ENCODE data around the gene ALDH1L2. TPM values are rescaled to one million over a fixed set of nuclear protein-coding genes. Genes with fewer than 3 reads are reported as not detected.

Gene ALDH1L2
- total RNA-seq, 2 donors from 2014 or later = 1.2 to 3.1 TPM

DNA sequence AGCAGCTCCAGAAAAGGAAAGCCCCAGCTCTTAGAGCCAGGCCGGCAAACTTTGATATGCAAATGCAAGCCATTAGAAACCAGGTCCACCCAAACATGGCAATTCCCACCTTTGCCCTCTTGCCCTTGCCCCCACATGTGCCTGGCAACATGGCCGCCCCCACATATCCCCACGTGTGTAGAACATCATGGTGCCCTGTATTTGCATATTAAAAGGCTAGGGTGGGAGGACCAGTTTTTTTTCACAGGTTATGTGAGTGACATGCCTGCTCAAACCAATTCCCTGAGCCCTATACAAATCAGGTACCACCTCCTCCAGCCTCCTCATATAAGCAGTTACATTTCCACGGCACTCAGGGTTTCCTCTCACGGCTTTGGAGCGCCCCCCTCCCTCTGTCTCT lies 6.1 kb upstream of the ALDH1L2 start:
- no peak for ATAC-seq
- DNase-seq = no peak
- intact Hi-C loops (cut with DNase I, micrococcal nuclease) = no loop called here

DNA sequence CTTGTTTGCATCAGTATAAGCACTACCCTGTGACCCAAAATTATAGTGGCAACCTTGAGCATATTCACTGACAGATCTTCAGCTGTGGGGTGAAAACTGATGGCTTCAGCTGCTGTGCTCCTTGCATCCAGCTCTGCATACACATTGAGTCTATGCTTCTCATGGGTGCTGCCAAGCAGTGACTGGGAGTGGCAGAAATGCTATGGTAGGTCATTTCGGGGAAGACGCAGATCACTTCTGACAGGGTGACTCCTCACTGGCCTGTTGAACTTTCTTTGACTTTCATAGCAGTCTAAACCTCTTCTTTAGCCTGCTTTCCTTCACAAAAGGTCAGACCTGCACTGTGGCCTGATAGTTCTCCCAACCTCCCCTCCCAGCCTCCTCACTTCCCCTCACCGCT lies 5.6 kb upstream of the ALDH1L2 start:
- intact Hi-C loops (cut with DNase I, micrococcal nuclease) = no loop called here
- no peak for DNase-seq
- no peak for ATAC-seq

DNA sequence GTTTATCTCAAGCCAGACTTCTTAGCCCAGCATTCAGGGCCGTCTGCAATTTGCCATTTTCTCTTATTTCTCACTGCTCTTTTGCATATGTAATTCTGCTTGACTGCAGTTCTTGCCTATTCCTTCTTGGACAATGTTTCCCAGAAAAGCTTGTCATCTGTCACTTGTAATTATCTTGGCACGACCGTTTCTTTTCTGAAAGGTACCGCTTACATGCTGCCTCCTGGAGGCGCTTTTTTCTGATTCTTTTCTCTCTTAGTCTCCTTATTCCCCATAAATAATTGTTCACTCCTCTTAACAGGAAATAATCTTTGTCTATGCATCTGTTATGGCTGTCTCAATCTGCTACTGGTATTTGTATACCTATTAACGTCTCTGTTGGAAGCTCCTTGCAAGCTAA lies 1.2 kb upstream of the ALDH1L2 start:
- no peak for DNase-seq
- intact Hi-C loops (cut with DNase I, micrococcal nuclease) = no loop called here
- ATAC-seq = no peak

DNA sequence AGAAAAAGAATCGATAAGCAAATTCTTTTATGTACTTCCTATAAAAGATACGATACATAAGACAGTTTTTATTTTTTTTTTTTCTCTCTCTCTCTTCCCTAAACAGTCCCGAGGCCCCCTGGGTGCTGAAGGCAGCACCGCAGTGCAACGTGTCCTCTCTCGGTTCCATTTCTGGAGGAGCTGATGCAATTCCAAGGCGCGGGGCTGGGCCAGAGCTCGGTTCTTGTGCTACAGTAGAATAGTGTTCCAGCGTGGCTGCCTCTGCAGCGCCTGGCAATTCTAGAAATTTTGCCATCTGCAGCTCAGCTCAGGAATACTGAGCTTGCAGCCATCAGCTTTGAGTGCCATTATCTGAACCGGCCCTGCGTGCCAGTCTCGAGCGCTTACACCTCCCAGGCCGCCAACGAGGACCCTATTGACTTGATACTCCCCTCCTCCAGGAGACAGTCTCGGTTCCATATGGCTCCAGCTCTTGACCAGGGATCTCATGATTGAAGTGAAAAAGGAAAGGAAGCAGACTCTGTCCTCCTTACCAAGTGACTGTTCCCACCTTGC lies 630 bp downstream of the ALDH1L2 start:
- peak; percentile 43 to 56 for DNase-seq
- peak; percentile 7 for ATAC-seq
- intact Hi-C loops (cut with DNase I, micrococcal nuclease) = no loop called here

DNA sequence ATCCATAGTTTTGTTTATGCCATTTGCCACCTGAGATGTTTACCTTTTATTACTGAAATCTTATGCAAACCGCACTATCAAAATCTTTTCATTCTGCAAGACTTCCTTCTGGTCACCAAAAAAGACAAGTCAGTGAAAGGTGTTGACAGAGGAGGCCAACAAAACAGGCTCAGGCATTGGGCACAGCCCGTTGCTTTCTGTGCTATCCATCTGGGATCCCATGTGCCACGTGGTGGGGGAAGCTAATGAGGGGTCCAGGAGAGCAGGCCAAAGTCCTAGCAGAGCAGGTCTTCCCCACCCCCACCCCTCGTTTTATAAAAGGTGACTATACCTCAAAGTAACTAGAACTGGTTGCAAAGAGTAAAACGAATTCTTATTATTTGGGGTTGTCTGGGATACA lies 1.2 kb downstream of the ALDH1L2 start:
- intact Hi-C loops (cut with DNase I, micrococcal nuclease) = no loop called here
- no peak for DNase-seq
- ATAC-seq = no peak

DNA sequence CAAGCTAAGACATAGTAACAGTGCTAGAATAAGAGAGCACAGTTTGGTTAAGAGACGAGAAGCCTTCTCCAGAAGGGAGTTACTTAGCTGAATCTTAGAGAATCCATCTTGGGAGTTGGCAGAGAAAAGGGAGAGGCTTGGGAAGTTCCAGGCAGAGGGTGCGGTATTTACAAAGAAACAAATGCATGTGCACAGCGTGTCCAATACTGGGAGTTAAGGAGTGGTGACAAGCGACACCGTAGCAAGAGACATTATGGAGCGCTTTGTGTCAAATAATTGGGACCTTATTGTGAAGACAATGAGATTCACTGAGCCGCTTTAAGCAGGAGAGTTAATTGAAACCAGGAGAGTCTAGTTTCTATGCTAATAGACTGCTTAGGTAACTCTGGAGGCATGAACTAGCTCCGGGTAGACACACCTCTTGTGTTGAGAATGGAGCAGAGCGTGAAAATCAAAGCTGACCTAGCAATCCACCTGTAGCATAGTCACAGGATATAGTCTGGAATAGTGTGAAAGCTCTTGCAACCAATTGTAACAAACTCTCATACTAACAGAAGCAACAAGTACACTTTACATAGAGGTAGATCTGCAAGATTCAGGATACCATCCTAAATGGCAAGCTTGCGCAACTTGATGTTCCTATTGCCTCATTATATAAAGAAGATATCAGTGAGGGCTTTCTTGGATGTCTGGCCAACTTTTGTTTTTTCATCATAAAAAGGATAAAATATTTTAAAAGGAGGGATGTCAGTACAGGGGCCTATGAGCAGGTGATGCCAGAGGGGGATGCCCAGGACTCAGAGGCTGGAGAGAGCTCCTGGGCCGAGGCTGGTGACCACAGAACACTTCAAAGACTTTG lies 5.3 kb downstream of the ALDH1L2 start:
- DNase-seq = no peak
- peak; percentile 69 for ATAC-seq
- intact Hi-C loops (cut with DNase I, micrococcal nuclease) = no loop called here

DNA sequence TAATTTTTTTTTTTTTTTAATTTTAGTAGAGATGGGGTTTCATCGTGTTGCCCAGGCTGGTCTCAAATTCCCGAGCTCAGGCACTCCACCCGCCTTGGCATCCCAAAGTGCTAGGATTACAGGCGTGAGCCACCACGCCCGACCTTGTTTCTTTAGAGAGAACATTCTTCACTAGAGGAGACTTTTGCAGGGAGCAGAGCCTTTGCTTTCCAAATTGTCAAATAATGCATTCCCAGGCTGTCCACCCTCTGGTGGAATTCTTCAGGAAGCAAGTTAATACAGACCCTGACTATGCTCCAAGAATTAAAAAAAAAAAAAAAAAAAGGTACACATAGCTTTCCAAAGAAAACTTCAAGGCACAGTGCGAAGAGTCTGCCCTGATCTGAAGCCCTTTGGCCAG lies 6.8 kb downstream of the ALDH1L2 start:
- no peak for ATAC-seq
- intact Hi-C loops (cut with DNase I, micrococcal nuclease) = no loop called here

DNA sequence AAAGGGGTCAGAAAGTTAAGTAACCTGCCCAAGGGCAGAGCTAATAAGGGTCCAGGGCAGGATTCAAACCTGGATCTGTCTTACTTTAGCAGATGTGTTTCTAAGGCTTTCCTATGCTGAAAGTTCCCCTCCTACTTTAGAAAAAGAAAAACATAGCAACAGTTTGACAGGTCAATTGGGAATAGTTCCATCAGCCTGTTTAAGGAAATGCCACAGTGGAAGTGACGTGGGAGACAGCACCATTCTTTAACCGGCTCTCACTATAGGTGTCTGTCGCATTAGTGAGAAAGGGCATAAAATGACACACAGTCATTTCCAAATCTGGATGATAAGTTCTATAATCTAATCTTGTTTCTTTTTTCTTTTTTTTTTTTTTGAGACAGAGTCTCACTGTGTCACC lies 7.3 kb downstream of the ALDH1L2 start:
- DNase-seq (no peak), ATAC-seq (no peak)
- intact Hi-C loops (cut with DNase I, micrococcal nuclease) = no loop called here

More for the DNA sequence above, 6.8 kb downstream of the ALDH1L2 start:
- no peak for DNase-seq

DNA sequence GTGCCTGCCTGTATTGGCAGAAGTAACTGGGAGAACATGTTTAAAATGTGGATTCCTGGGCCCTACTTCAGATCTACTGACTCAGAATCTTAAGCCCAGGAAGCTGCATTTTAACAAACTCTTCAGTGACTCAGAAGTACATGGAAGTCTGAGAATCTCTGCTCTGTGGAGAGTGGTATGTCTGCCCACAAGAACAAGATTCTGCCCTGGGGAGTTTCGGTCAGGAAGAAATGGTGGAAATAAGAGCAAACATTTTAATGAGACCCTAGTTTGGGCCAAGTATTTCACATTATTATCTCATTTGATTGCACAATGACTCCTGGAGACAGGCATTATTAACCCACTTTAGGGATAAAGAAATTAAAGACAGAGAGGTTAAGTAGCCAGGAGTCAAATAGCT lies 8.2 kb downstream of the ALDH1L2 start:
- intact Hi-C loops (cut with DNase I, micrococcal nuclease) = no loop called here
- DNase-seq = no peak
- ATAC-seq = no peak

DNA sequence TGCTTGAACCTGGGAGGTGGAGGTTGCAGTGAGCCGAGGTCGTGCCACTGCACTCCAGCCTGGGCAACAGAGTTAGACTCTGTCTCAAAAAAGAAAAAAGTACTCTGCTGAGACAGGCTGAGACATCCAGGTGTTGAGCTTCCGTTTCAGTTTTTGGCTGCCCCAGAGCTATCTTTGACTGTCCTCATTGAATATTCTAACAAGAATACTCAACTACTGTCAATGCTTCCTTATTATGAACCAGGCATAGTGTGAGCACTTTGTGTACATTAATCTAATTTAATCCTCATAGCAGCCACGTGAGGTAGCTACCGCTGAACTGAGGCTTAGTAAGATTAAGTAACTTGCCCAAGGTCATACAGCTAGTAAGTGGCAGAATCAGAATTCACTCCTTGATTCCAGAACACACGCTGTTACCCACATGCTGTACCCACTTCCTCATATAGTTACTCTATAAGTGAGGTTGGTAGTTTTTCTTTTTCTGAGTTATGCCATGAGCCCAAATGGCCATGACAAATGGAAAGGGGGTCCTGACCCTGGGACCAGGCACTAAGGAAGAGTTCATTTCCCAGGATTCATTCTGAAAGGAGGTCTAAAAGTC lies 11.3 kb downstream of the ALDH1L2 start:
- DNase-seq (no peak), ATAC-seq (no peak)
- intact Hi-C loops (cut with DNase I, micrococcal nuclease) = no loop called here

DNA sequence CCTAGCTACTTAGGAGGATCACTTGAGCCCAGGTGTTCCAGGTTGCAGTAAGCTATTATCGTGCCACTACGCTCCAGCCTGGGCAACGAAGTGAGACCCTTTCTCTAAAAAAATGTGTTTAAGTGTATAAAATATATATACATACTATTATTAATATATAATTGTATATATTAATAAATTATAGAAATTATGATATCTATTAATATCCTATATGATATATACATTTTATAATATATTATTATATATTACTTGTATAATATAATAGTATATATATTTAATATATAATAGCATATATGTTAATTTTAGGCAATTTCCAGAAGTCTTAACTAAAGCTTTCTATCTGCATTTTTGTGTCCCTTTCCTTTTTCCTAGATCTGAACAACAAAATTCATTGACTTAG lies 12.3 kb downstream of the ALDH1L2 start:
- DNase-seq (no peak), ATAC-seq (no peak)
- intact Hi-C loops (cut with DNase I, micrococcal nuclease) = no loop called here

DNA sequence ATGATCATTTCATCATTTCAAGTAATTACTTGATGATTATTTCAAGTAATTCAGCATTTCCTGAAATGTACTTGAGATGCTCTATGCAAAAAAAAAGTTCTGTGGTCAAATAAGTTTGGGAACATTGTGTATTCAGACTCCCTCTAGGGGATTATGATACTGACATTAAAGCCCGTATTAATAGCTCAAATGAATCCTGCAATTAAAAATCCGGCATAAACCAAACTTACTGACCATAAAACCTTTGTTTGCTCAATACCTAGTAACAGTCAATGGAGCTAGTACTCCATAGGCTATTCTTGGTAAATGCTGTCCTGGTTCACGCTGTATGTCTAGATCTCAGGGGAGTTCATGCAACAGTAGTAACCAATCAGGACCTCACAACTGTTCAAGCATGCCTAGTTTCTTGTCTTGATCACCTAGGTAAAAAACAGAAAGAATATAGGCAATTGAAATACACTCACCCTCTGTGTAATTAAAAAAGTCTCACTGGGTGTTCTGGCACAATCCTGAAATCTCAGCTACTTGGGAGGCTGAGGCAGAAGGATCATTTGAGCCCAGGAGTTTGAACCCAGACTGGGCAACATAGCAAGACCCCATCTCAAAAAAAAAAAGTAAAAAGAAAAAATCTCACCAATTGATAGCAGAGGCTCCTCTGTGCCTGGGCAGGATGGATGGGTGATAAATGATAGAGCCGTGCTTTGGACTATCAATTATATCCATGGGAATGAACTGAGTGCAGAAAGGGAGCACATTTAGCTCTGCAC lies 14.1 kb downstream of the ALDH1L2 start:
- no peak for ATAC-seq
- no peak for DNase-seq
- intact Hi-C loops (cut with DNase I, micrococcal nuclease) = no loop called here

DNA sequence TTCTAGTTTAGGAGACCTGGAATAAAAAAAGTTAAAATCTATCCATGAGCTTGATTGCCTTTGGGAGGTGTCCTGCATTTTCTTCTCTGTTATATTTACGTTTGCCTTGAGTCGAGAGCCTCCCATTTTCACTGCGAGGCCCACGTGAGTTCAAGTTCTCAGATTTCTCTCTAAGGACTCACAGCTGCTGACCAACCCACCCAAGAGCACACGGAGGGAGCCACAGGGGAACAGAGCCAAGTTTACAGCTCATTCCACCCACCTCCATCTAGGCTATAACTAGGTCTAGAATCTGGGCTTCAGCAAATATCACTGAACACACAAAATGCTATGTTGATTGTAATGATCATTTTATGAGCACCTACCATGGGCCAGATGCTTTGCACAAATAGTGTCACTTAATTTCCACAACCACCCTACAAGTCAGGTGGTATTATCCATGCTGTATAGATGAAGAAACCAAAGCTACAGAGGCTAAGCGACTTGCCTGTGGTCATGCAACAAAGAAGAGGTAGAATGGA lies 16.7 kb downstream of the ALDH1L2 start:
- DNase-seq (no peak), ATAC-seq (no peak)
- intact Hi-C loops (cut with DNase I, micrococcal nuclease) = no loop called here

DNA sequence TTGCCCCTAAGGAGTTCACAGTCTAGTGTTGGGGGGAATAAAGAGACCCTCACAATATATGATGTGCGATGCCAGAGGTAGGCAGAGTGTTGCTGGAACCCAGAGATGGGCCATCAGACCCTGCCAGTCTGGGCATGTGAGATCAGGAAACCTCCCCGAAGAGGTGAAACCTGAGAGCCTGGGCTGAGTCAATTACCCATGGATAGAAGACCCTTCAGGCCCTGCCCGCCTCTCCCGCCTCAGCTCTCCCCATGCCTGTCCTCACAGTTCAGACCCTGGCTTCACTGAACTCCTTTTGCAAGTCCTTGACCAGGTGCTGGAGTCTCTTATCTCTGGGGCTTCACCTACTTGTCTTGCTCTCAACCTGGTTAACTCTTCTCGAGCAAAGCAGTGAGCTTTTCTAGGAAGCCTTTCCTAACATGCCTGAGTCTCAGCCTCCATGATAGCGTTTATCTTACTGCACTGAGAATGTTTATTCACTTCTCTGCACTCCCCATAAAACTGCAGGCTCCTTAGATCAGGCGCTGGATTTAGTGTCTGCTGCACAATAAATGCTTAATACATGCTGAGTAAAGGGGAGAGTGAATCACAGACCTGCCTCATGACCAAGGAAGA lies 19.6 kb downstream of the ALDH1L2 start:
- intact Hi-C loops (cut with DNase I, micrococcal nuclease) = no loop called here
- ATAC-seq (no peak), DNase-seq (no peak)

DNA sequence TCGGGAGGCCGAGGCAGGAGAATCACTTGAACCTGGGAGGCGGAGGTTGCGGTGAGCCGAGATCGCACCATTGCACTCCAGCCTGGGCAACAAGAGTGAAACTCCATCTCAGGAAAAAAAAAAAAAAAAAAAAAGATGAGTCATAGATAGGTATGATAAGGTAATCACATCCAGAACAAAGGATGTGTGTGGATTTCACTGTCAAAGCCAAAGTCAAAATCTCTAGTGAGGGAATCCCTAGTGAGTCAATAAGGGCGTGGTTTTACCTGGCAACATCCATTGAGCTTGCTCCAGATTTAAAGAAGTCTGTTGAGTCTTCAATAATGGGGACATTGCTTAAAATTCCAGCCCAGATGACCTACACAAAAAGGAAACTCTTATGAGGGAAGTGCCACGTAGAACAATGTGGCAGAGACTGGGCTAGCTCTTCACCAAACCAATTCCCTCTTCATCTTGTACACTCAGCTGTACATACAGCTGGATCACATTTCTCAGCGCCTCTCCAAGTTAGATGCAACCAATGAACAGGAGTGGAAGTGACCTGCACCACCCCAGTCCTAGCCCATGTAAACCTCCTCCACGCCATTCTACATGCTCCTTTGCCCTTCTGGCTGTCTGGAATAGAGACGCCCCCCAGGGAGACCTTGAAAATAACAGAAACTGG lies 23.4 kb downstream of the ALDH1L2 start:
- DNase-seq = no peak
- no peak for ATAC-seq
- intact Hi-C loops (cut with DNase I, micrococcal nuclease) = no loop called here

DNA sequence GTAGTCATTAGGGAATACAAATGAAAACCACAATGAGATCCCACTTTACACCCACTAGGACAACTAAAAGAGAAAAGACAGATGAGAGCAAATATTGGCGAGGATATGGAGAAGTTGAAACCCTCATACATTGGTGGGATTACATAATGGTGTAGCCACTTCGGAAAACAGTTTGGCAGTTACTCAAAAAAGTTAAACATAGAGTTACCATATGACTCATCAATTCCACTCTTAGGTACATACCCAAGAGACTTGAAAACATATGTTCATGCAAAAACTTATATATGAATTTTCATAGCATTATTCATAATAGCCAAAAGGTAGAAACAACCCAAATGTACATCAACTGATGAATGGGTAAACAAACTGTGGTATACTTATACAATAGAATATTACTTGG lies 27.1 kb downstream of the ALDH1L2 start:
- intact Hi-C loops (cut with DNase I, micrococcal nuclease) = no loop called here
- no peak for ATAC-seq
- no peak for DNase-seq

DNA sequence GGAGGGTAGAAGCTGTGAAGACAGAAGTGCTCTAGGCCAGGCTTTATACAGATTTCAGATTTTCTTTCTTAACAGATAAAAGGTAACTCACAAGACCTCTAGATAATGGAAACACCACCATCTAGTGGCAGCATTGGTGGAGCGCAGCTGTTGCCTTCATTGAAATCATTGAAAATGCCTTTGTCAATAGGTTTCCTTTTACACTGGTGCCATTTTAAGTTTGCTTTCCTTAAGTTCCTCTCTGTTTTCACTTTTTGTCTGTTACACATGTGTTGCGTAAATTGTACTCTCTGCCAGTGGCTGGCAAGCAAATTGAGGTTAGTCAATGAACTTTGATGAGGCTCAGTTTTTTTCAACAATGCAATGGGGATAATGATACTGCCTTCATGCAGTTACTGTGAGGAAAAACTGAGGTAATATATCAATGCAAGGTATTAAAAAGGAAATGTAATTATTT lies 31.1 kb downstream of the ALDH1L2 start:
- peak; percentile 54 to 81 for DNase-seq
- intact Hi-C loops (cut with DNase I, micrococcal nuclease) = loop anchor here in 1 of 2 donors (2.0 kb wide), 1 partner anchor 670 kb away; no protein-coding TSS in a partner anchor
- peak; percentile 84 for ATAC-seq

DNA sequence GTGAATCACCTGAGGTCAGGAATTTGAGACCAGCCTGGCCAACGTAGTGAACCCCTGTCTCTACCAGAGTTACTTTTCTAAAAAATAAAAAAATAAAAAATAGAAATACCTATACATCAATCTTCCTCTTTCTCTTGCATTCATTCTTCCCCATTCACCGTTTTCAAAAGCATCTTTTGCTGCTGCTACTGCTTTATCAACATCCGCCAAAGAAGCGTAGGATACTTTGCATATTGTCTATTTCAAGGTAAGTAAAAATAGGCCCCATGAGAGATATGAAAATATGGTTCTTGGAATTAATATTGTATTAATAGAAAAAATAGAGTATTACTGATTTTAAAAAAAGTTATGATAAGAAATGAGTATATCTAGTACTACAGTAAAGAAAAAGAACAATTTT lies 32.3 kb downstream of the ALDH1L2 start:
- ATAC-seq (no peak), DNase-seq (no peak)
- intact Hi-C loops (cut with DNase I, micrococcal nuclease) = loop anchor here in 1 of 2 donors (2.0 kb wide), 1 partner anchor 669 kb away; no protein-coding TSS in a partner anchor

Data from left colon (tissue), 2 donors.